Sigmoid colon (tissue), 4 donors: ENCODE data around the gene SYNGR3.

ENCODE experiments used
- POLR2A ChIP-seq, 2 donors: fragments of 450-650 bp; IDR thresholded peaks; one replicate each; pipeline ENCODE4 v1.6.1; 2016; ENCODE audit warnings: antibody characterized with exemption in 2 of 2, mild to moderate bottlenecking in 2 of 2, moderate library complexity in 2 of 2
- POLR2AphosphoS5 ChIP-seq, 4 donors: sonication (generic); formaldehyde crosslinking; IDR thresholded peaks; one replicate each; pipeline ENCODE4 v1.6.1; 2017; ENCODE audit warnings: antibody characterized with exemption in 4 of 4
- TF ChIP-seq, protein P1 (sequence below), 4 experiments: fragments of 450-650 bp in 3 of 4; fragments of 200-600 bp in 1 of 4; IDR thresholded peaks; one replicate each; pipeline ENCODE4 v1.5.1; 2016 to 2019; ENCODE audit warnings: antibody characterized with exemption in 4 of 4, mild to moderate bottlenecking in 3 of 4, moderate library complexity in 2 of 4

DNA sequence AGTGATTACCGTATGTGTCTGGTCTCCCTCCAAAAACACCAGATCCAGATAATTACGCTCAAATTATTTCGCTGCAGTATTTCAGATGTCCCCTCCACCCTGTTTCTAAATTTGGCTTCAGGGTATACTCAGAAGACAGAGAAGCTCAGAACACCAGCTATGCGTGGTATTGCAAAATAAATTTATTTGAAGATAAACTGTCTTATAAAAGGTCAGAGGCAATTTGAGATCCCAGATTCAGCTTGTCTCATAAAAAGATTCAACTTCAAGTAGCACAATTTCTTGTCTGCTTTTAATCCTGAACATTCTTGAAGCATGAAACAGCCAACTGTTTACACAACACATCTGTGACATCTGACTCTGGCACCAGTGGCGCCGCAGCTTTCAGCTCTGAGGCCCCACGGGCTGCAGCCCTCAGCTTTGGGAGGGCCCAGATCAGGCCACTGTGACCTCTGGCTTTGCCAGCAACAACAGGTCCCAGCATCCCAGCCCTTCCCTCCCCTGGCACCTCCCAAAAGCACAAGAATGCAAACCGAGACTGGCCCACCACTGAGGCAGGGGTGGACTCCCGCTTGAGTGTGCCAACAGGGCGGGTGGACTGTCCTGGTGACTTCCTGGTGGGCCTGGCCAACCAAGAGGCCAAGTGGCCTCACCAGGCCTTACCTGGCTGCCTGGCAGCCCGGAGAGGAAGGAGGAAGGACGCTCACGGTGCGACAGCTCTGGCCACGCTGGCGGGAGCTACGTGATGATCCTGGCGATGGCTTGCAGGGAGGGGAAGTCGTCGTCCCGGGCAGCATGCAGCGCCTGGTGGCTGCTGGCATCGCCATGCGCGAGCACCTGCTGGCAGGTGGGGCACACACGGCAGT is 8.0 kb downstream of the SYNGR3 start:
- TF ChIP-seq, protein P1, sequence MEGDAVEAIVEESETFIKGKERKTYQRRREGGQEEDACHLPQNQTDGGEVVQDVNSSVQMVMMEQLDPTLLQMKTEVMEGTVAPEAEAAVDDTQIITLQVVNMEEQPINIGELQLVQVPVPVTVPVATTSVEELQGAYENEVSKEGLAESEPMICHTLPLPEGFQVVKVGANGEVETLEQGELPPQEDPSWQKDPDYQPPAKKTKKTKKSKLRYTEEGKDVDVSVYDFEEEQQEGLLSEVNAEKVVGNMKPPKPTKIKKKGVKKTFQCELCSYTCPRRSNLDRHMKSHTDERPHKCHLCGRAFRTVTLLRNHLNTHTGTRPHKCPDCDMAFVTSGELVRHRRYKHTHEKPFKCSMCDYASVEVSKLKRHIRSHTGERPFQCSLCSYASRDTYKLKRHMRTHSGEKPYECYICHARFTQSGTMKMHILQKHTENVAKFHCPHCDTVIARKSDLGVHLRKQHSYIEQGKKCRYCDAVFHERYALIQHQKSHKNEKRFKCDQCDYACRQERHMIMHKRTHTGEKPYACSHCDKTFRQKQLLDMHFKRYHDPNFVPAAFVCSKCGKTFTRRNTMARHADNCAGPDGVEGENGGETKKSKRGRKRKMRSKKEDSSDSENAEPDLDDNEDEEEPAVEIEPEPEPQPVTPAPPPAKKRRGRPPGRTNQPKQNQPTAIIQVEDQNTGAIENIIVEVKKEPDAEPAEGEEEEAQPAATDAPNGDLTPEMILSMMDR (IDR thresholded peaks at IDR 0.05): no peak
- TF ChIP-seq POLR2A (IDR thresholded peaks at IDR 0.05) (no peak), POLR2AphosphoS5 (IDR thresholded peaks at IDR 0.05) (no peak)
